Tibial nerve (tissue), 4 donors: Measurements from ENCODE around the gene KIF20B. TPM values are rescaled to one million over a fixed set of nuclear protein-coding genes. Genes with fewer than 3 reads are reported as not detected.

ENCODE experiments used
- DNase-seq, 2 donors: peaks; one replicate each; pipeline ENCODE4 v3.0.0-alpha.2; 2019; ENCODE audit warnings: low spot score in 2 of 2
- H3K27ac ChIP-seq, 4 donors: fragments of 200-600 bp; sonication (generic) in 3 of 4; one replicate each; pipeline ENCODE4 v1.5.1; 2017 to 2019; ENCODE audit warnings: mild to moderate bottlenecking in 1 of 4
- H3K27me3 ChIP-seq, 2 donors: fragments of 200-600 bp; sonication (generic) in 1 of 2; one replicate each; pipeline versions ENCODE4 v1.5.1 to v1.6.0; 2017 to 2019
- H3K36me3 ChIP-seq, 3 donors: fragments of 200-600 bp; sonication (generic); one replicate each; pipeline ENCODE4 v1.5.1; 2018 to 2019
- H3K4me1 ChIP-seq, 4 donors: fragments of 200-600 bp; sonication (generic) in 3 of 4; one replicate each; pipeline ENCODE4 v1.5.1; 2017 to 2019
- H3K4me3 ChIP-seq, 4 donors: fragments of 200-600 bp; sonication (generic) in 3 of 4; one replicate each; pipeline ENCODE4 v1.5.1; 2017 to 2019; ENCODE audit warnings: mild to moderate bottlenecking in 1 of 4, moderate library complexity in 1 of 4
- H3K9me3 ChIP-seq, 4 donors: fragments of 200-600 bp; sonication (generic) in 3 of 4; one replicate each; pipeline ENCODE4 v1.5.1; 2017 to 2019
- CTCF ChIP-seq, 5 experiments: fragments of 200-600 bp in 3 of 5; fragments of 450-650 bp in 2 of 5; sonication (generic) in 3 of 5; IDR thresholded peaks; one replicate each; pipeline ENCODE4 v1.5.1; 2016 to 2019; ENCODE audit warnings: antibody characterized with exemption in 5 of 5, mild to moderate bottlenecking in 3 of 5, moderate library complexity in 2 of 5
- EP300 ChIP-seq, 2 donors: sonication (generic); formaldehyde crosslinking; IDR thresholded peaks; one replicate each; pipeline ENCODE4 v1.6.1; 2017; ENCODE audit warnings: antibody characterized with exemption in 2 of 2, mild to moderate bottlenecking in 1 of 2
- POLR2A ChIP-seq, 2 donors: fragments of 450-650 bp; IDR thresholded peaks; one replicate each; pipeline ENCODE4 v1.6.1; 2017; ENCODE audit warnings: antibody characterized with exemption in 2 of 2, mild to moderate bottlenecking in 2 of 2, moderate library complexity in 2 of 2
- WGBS, 2 donors: methylation state at CpG; one replicate each; pipeline ENCODE4 v1.1.5; 2018; 5-methylcytosine and 5-hydroxymethylcytosine counted together
- total RNA-seq, 4 donors: library from RNA; depleted of rRNA; stranded (reverse); fragments of >200 nt; gene quantifications; one replicate each; pipeline ENCODE4 v1.1.0, GENCODE V29; 2016

Gene KIF20B
- total RNA-seq, 4 donors from 2014 or later, result 1.6 to 4.8 (median 2.3) TPM

- no peaks in the 10 kb centered on the region for H3K9me3 ChIP-seq
- 92% methylated on average over 3 of the region's 3 CpGs for WGBS, 2 donors
- peaks cover 0 to 19% (median 8%) of the 10 kb centered on the region in 4 donors for H3K4me1 ChIP-seq
- no peaks in the 10 kb centered on the region for H3K36me3 ChIP-seq
- no peak for DNase-seq
- no peak overlapping the region for H3K4me3 ChIP-seq
- H3K27ac ChIP-seq, result no peak overlapping the region
- H3K27me3 ChIP-seq, result no peaks in the 10 kb centered on the region
- TF ChIP-seq CTCF (IDR thresholded peaks at IDR 0.05) (no peak), EP300 (IDR thresholded peaks at IDR 0.05) (no peak), POLR2A (IDR thresholded peaks at IDR 0.05) (no peak)
Observed at GRCh38 chr10:89697946-89698345, 3.4 kb upstream of the KIF20B start.

- no peak for DNase-seq
- no peak overlapping the region for H3K27ac ChIP-seq
- whole genome bisulfite sequencing, 2 donors, result 92 to 97% methylated on average over 2 of the region's 2 CpGs
- peaks cover 0 to 19% (median 8%) of the 10 kb centered on the region in 4 donors for H3K4me1 ChIP-seq
- H3K36me3 ChIP-seq, result no peaks in the 10 kb centered on the region
- H3K4me3 ChIP-seq, result no peak overlapping the region
- H3K9me3 ChIP-seq, result no peaks in the 10 kb centered on the region
- H3K27me3 ChIP-seq, result no peaks in the 10 kb centered on the region
- TF ChIP-seq EP300 (IDR thresholded peaks at IDR 0.05) (no peak), POLR2A (IDR thresholded peaks at IDR 0.05) (no peak), CTCF (IDR thresholded peaks at IDR 0.05) (no peak)
Observed at GRCh38 chr10:89699581-89700064, 1.8 kb upstream of the KIF20B start.

DNA sequence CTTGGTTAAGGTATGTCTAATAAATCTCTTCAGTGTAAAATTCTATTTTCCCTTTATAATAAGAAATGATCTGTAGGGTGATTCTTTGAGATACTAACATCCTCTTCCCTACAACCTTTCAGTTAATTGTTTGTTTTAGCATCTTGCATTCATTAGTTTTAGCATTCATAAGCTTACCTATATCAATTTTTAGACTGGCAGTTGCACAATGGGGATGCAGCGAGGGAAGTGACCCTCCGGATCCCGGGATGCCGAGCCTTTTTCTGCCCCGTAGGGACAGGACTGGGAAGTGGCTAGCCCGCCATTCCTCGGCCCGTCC, 508 bp upstream of the KIF20B start:
- H3K9me3 ChIP-seq, result no peaks in the 10 kb centered on the region
- H3K4me3 ChIP-seq, result peak overlapping the region; percentile 63 to 76 (median 71)
- H3K27me3 ChIP-seq, result no peaks in the 10 kb centered on the region
- H3K4me1 ChIP-seq, result peaks cover 0 to 19% (median 8%) of the 10 kb centered on the region in 4 donors
- H3K27ac ChIP-seq, result peak overlapping the region; percentile 66 to 89 (median 84)
- no peak for DNase-seq
- H3K36me3 ChIP-seq, result no peaks in the 10 kb centered on the region
- 0 to 1% methylated on average over 8 of the region's 8 CpGs for WGBS, 2 donors
- no peak for TF ChIP-seq CTCF (IDR thresholded peaks at IDR 0.05)
- TF ChIP-seq POLR2A (IDR thresholded peaks at IDR 0.05), result no peak
- no peak for TF ChIP-seq EP300 (IDR thresholded peaks at IDR 0.05)

GRCh38 chr10:89702121-89702480, 711 bp downstream of the KIF20B start:
- Histone ChIP-seq H3K4me1 (peaks cover 0 to 19% (median 8%) of the 10 kb centered on the region in 4 donors), H3K36me3 (no peaks in the 10 kb centered on the region), H3K9me3 (no peaks in the 10 kb centered on the region), H3K27ac (no peak overlapping the region), H3K4me3 (peak overlapping the region; percentile 63 to 76 (median 71)), H3K27me3 (no peaks in the 10 kb centered on the region)
- TF ChIP-seq EP300 (IDR thresholded peaks at IDR 0.05) (no peak), CTCF (IDR thresholded peaks at IDR 0.05) (no peak), POLR2A (IDR thresholded peaks at IDR 0.05) (no peak)
- DNase-seq, result no peak
- WGBS, 2 donors, result 20 to 25% methylated on average over 7 of the region's 7 CpGs

- H3K27me3 ChIP-seq, result no peaks in the 10 kb centered on the region
- TF ChIP-seq POLR2A (IDR thresholded peaks at IDR 0.05) (no peak), EP300 (IDR thresholded peaks at IDR 0.05) (no peak), CTCF (IDR thresholded peaks at IDR 0.05) (no peak)
- DNase-seq, result no peak
- H3K4me1 ChIP-seq, result peaks cover 0 to 16% (median 7%) of the 10 kb centered on the region in 4 donors
- H3K9me3 ChIP-seq, result no peaks in the 10 kb centered on the region
- no peaks in the 10 kb centered on the region for H3K36me3 ChIP-seq
- no peak overlapping the region for H3K4me3 ChIP-seq
- 91 to 93% methylated on average over 3 of the region's 3 CpGs for WGBS, 2 donors
- H3K27ac ChIP-seq, result no peak overlapping the region
Observed at GRCh38 chr10:89705466-89705865, 4.1 kb downstream of the KIF20B start.
